Measurements from ENCODE around the gene LSMEM2.
"Not testable (repeated sequence)": the region's sequence is repeated elsewhere in the genome, so short reads cannot be mapped to it uniquely, and the experiment has no call there.

LSMEM2 gene

DNA sequence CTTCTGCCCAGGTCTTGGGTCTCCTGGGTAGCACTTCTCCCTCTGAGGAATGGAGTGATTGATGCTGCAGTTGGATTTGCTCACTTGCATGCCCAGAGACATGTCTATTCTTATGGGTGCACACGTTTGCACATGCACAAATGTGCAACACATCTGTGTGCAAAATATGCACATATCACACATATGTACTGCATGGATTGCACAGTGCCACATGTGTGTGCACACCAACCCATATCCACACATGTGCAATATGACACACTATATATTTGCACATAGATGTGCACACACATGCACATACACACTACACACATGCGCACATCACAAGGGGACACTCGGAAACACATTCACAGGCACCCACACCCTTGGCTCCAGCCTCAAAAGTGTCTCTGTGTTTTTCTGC lies 10.6 kb upstream of the LSMEM2 start:
- Histone ChIP-seq H3K9ac (ENCODE audit: low read depth, low read length) (no peak overlapping the region), H3K9me3 (ENCODE audit: control insufficient read depth, insufficient read depth, low read length) (no peaks in the 10 kb centered on the region), H3K27me3 (ENCODE audit: control insufficient read depth, insufficient read depth, low read length) (peaks cover 4% of the 10 kb centered on the region), H3K4me3 (ENCODE audit: low read depth, low read length) (no peak overlapping the region), H3K4me1 (ENCODE audit: control insufficient read depth, insufficient read depth, low read length) (peaks cover 26% of the 10 kb centered on the region), H3K36me3 (ENCODE audit: control insufficient read depth, insufficient read depth, low read length) (peaks cover 4% of the 10 kb centered on the region)

GRCh38 chr3:50268703-50269451 lies 10.0 kb upstream of the LSMEM2 start, which contains the start of gene SEMA3B:
Gene SEMA3B (plus strand): TSS chr3:50269147. CDS start chr3:50269241, 94 bp downstream.
- Histone ChIP-seq H3K9ac (ENCODE audit: low read depth, low read length) (peak within 1 kb of the TSS; percentile 16), H3K4me3 (ENCODE audit: low read depth, low read length) (peak within 1 kb of the TSS; percentile 18), H3K36me3 (ENCODE audit: control insufficient read depth, insufficient read depth, low read length) (peaks cover 4% of the 10 kb centered on the region), H3K27me3 (ENCODE audit: control insufficient read depth, insufficient read depth, low read length) (peaks cover 10% of the 10 kb centered on the region), H3K4me1 (ENCODE audit: control insufficient read depth, insufficient read depth, low read length) (peaks cover 22% of the 10 kb centered on the region), H3K9me3 (ENCODE audit: control insufficient read depth, insufficient read depth, low read length) (no peaks in the 10 kb centered on the region)

- no peak overlapping the region for H3K4me3 ChIP-seq (ENCODE audit: low read depth, low read length)
- H3K9ac ChIP-seq (ENCODE audit: low read depth, low read length): peak overlapping the region; percentile 16
- H3K27me3 ChIP-seq (ENCODE audit: control insufficient read depth, insufficient read depth, low read length): peaks cover 15% of the 10 kb centered on the region
- no peaks in the 10 kb centered on the region for H3K9me3 ChIP-seq (ENCODE audit: control insufficient read depth, insufficient read depth, low read length)
- peaks cover 4% of the 10 kb centered on the region for H3K36me3 ChIP-seq (ENCODE audit: control insufficient read depth, insufficient read depth, low read length)
- H3K4me1 ChIP-seq (ENCODE audit: control insufficient read depth, insufficient read depth, low read length): peaks cover 21% of the 10 kb centered on the region
Measured at GRCh38 chr3:50269460-50269859, 9.4 kb upstream of the LSMEM2 start.

DNA sequence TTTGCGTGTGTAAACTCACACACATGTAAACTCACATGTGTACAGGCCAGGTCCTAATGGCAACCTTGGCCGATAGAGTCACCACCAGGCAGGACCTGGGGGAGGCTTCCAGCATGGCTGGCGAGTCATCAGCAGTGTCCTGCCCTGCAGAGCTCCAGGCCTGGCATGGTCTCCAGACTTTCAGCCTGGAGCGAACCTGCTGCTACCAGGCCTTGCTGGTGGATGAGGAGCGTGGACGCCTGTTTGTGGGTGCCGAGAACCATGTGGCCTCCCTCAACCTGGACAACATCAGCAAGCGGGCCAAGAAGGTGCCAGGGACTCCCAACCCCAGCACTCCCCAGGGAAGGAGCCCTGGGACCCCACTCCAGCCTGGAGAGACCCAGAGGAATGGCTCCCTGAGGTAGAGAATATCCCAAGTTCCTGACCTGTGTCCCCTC lies 8.9 kb upstream of the LSMEM2 start:
- H3K27me3 ChIP-seq (ENCODE audit: control insufficient read depth, insufficient read depth, low read length): peaks cover 21% of the 10 kb centered on the region
- H3K9me3 ChIP-seq (ENCODE audit: control insufficient read depth, insufficient read depth, low read length): no peaks in the 10 kb centered on the region
- peak overlapping the region; percentile 16 for H3K9ac ChIP-seq (ENCODE audit: low read depth, low read length)
- peaks cover 4% of the 10 kb centered on the region for H3K36me3 ChIP-seq (ENCODE audit: control insufficient read depth, insufficient read depth, low read length)
- peaks cover 21% of the 10 kb centered on the region for H3K4me1 ChIP-seq (ENCODE audit: control insufficient read depth, insufficient read depth, low read length)
- no peak overlapping the region for H3K4me3 ChIP-seq (ENCODE audit: low read depth, low read length)

DNA sequence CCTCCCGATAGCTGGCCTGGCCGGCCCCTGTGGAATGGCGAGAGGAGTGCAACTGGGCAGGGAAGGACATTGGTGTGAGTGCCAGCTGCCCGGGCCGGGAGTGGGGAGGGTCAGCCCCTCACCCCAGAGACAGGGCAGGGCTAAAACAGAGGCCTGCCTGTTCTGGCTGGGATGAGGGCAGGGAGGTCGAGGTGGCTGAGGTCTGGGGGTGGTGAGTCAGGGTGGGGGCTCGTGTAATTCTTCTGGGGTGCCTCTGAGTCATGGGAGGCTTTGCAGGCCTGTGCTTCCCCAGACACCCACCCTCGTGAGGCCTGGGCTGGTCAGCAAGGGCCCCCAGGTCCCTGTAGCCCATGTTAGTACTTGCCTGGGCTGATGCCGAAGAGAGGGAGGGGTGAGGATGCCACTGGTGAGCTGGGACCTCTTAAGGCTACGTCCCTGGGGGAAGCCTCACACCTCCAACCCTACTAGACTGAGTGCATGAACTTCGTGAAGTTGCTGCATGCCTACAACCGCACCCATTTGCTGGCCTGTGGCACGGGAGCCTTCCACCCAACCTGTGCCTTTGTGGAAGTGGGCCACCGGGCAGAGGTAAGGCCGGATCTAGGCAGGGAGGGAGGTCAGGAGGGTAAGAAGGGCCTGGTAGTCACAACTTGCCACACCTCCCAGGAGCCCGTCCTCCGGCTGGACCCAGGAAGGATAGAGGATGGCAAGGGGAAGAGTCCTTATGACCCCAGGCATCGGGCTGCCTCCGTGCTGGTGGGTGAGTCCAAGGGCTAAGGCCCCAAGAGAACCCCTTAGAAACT lies 8.3 kb upstream of the LSMEM2 start:
- H3K27me3 ChIP-seq (ENCODE audit: control insufficient read depth, insufficient read depth, low read length): peaks cover 27% of the 10 kb centered on the region
- H3K9ac ChIP-seq (ENCODE audit: low read depth, low read length): no peak overlapping the region
- no peak overlapping the region for H3K4me3 ChIP-seq (ENCODE audit: low read depth, low read length)
- H3K9me3 ChIP-seq (ENCODE audit: control insufficient read depth, insufficient read depth, low read length): no peaks in the 10 kb centered on the region
- peaks cover 4% of the 10 kb centered on the region for H3K36me3 ChIP-seq (ENCODE audit: control insufficient read depth, insufficient read depth, low read length)
- H3K4me1 ChIP-seq (ENCODE audit: control insufficient read depth, insufficient read depth, low read length): peaks cover 17% of the 10 kb centered on the region

GRCh38 chr3:50271314-50271936 lies 7.5 kb upstream of the LSMEM2 start:
- H3K9ac ChIP-seq (ENCODE audit: low read depth, low read length): no peak overlapping the region
- H3K9me3 ChIP-seq (ENCODE audit: control insufficient read depth, insufficient read depth, low read length): no peaks in the 10 kb centered on the region
- peaks cover 17% of the 10 kb centered on the region for H3K4me1 ChIP-seq (ENCODE audit: control insufficient read depth, insufficient read depth, low read length)
- peaks cover 4% of the 10 kb centered on the region for H3K36me3 ChIP-seq (ENCODE audit: control insufficient read depth, insufficient read depth, low read length)
- peaks cover 34% of the 10 kb centered on the region for H3K27me3 ChIP-seq (ENCODE audit: control insufficient read depth, insufficient read depth, low read length)
- no peak overlapping the region for H3K4me3 ChIP-seq (ENCODE audit: low read depth, low read length)

DNA sequence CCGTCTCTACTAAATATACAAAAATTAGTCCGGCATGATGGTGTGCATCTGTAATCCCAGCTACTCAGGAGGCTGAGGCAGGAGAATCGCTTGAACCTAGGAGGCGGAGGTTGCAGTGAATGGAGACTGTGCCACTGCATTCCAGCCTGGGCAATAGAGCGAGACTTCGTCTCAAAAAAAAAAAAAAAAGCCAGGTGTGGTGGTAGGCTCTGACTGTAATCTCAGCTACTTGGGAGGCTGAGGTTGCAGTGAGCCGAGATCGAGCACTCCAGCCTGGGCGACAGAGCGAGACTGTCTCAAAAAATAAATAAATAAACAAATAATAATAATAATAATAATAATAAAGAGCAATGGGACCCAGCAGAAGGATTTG lies 6.4 kb upstream of the LSMEM2 start:
- H3K27me3 ChIP-seq (ENCODE audit: control insufficient read depth, insufficient read depth, low read length): peaks cover 42% of the 10 kb centered on the region
- peaks cover 16% of the 10 kb centered on the region for H3K4me1 ChIP-seq (ENCODE audit: control insufficient read depth, insufficient read depth, low read length)
- H3K4me3 ChIP-seq (ENCODE audit: low read depth, low read length); H3K9me3 ChIP-seq (ENCODE audit: control insufficient read depth, insufficient read depth, low read length); H3K36me3 ChIP-seq (ENCODE audit: control insufficient read depth, insufficient read depth, low read length); H3K9ac ChIP-seq (ENCODE audit: low read depth, low read length): not testable (repeated sequence)

DNA sequence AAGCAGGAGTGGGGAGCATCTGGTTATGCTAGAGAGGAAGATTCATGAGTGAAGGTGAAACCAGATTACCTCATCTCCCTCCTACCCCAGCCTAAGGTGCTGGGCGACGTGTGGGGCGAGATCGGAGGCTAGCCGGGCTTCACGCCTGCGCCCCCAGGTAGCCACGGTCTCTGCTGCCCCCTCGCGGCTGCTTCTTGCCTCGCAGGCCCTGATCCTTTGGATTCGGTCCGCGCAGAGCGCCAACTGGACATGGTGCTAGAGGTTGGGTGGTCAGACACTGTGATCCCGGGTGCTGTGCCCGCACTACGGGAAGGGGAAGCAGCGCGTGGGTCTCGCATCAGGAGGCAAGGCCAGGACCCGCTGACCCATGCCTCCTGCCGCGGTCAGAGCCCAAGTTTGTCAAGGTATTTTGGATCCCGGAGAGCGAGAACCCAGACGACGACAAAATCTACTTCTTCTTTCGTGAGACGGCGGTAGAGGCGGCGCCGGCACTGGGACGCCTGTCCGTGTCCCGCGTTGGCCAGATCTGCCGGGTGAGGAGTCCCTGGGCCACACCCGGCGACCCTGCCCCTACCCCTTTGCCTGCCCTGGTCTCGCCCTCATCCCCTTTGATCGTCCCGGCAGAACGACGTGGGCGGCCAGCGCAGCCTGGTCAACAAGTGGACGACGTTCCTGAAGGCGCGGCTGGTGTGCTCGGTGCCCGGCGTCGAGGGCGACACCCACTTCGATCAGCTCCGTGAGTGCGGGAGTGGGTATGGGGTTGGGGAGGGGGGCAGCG lies 5.8 kb upstream of the LSMEM2 start:
- Histone ChIP-seq H3K36me3 (ENCODE audit: control insufficient read depth, insufficient read depth, low read length) (peaks cover 4% of the 10 kb centered on the region), H3K4me3 (ENCODE audit: low read depth, low read length) (peak overlapping the region; percentile 47), H3K4me1 (ENCODE audit: control insufficient read depth, insufficient read depth, low read length) (peaks cover 12% of the 10 kb centered on the region), H3K9me3 (ENCODE audit: control insufficient read depth, insufficient read depth, low read length) (no peaks in the 10 kb centered on the region), H3K27me3 (ENCODE audit: control insufficient read depth, insufficient read depth, low read length) (peaks cover 44% of the 10 kb centered on the region), H3K9ac (ENCODE audit: low read depth, low read length) (no peak overlapping the region)

GRCh38 chr3:50273689-50274065 lies 5.2 kb upstream of the LSMEM2 start:
- peaks cover 4% of the 10 kb centered on the region for H3K36me3 ChIP-seq (ENCODE audit: control insufficient read depth, insufficient read depth, low read length)
- peak overlapping the region; percentile 47 for H3K4me3 ChIP-seq (ENCODE audit: low read depth, low read length)
- peaks cover 9% of the 10 kb centered on the region for H3K4me1 ChIP-seq (ENCODE audit: control insufficient read depth, insufficient read depth, low read length)
- no peak overlapping the region for H3K9ac ChIP-seq (ENCODE audit: low read depth, low read length)
- H3K9me3 ChIP-seq (ENCODE audit: control insufficient read depth, insufficient read depth, low read length): no peaks in the 10 kb centered on the region
- H3K27me3 ChIP-seq (ENCODE audit: control insufficient read depth, insufficient read depth, low read length): peaks cover 46% of the 10 kb centered on the region

DNA sequence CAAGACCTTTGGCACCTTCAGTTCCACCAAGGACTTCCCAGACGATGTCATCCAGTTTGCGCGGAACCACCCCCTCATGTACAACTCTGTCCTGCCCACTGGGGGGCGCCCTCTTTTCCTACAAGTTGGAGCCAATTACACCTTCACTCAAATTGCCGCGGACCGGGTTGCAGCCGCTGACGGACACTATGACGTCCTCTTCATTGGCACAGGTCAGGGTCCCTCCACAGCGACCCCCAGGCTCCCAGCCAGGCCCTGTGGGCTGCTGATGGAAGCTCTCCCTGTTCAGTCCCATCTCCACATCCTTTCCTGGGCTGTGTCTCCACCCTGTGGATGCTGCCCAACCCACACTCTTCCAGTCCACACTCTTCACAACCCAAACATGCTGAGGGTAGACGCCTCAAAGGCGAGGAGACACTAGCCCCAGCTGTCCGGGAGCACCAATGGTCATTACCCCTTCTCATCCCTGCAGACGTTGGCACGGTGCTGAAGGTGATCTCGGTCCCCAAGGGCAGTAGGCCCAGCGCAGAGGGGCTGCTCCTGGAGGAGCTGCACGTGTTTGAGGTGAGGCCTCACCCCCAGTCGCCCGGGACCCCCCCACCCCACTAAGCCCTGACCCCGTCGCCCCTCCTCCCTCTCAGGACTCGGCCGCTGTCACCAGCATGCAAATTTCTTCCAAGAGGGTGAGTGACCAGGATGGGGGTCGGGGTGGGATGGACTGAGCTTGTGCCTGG lies 4.3 kb upstream of the LSMEM2 start:
- Histone ChIP-seq H3K36me3 (ENCODE audit: control insufficient read depth, insufficient read depth, low read length) (peaks cover 4% of the 10 kb centered on the region), H3K9ac (ENCODE audit: low read depth, low read length) (no peak overlapping the region), H3K9me3 (ENCODE audit: control insufficient read depth, insufficient read depth, low read length) (no peaks in the 10 kb centered on the region), H3K4me3 (ENCODE audit: low read depth, low read length) (peak overlapping the region; percentile 55), H3K27me3 (ENCODE audit: control insufficient read depth, insufficient read depth, low read length) (peaks cover 46% of the 10 kb centered on the region), H3K4me1 (ENCODE audit: control insufficient read depth, insufficient read depth, low read length) (peaks cover 5% of the 10 kb centered on the region)

All from iPS-15b (cell line).